Stimulated activated CD8-positive, alpha-beta memory T cell treated with anti-CD3 and anti-CD28 coated beads, Interleukin-2, amount 100 ng/mL, for 1 hour (primary cell): Measurements from ENCODE around the gene GRIK2.
"Not testable (repeated sequence)": the region's sequence is repeated elsewhere in the genome, so short reads cannot be mapped to it uniquely, and the experiment has no call there.

Source experiments
- DNase-seq, 2 donors: peaks; one replicate each; pipeline ENCODE4 v3.0.0-alpha.2; 2020; ENCODE audit warnings: low read depth in 2 of 2

The GRIK2 gene

GRCh38 chr6:102015431-102015830 is 621.9 kb downstream of the GRIK2 start:
- no peak for DNase-seq

DNA sequence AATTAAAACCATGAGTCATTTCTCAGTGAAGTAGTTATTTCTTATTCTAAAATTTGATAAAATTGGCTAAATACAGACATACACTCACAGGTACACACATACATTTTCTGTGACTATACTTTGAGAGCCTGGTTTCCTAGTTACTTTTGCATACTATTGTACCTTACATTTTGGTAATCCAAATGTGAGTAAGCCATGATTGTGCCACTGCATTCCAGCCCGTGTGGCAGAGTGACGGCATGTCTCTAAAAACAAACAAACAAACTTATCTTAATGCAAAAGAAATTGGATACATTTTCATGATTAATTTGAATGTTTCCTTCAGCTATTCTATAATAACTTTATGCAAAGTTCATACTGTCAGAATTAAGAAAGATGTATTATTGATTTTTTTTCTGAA is 628.8 kb downstream of the GRIK2 start:
- no peak for DNase-seq

DNA sequence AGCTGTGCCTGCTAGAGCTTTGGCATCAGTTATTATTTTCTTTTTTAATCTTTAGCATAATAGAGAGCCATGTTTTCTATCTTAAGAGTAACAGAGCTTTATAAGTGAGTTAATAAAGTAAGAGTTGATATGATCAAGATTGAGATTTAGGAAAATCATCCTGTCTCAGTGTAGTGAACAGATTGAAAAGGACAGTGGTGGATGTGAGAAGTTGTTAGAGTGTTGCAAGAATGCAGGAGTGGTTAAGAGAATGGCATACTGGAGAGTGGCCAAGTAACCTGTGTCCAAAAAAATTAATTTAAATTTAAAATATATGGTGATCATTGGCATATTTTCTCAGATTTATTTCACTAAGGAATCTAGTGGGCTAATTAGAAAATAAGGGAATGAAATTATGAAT is 629.3 kb downstream of the GRIK2 start:
- DNase-seq = no peak

- DNase-seq = no peak
Observed at GRCh38 chr6:102023977-102024657, 630.6 kb downstream of the GRIK2 start.

- no peak for DNase-seq
Observed at GRCh38 chr6:102026649-102027048, 633.1 kb downstream of the GRIK2 start.

- DNase-seq = no peak
Observed at GRCh38 chr6:102028176-102028575, 634.7 kb downstream of the GRIK2 start.

- DNase-seq = no peak
Observed at GRCh38 chr6:102038964-102039363, 645.5 kb downstream of the GRIK2 start.

DNA sequence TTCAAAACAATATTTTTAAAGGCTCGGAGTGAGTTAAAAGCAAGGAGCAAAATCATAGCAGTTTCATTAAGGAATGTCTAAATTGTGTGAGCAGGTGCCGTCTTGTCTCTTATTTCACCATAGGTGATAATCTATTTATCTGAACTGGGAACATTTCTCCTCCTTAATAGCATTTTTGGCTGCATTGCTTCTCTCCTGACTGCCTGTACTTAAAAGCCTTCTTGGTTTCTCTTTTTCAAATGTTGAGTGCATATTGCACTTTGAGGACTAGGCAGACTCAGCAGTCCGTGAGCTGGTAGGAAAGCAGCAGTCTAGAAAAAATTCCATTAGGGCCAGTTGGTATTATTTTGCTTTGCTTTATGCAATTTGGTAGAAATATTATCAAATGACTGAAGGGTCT is 645.9 kb downstream of the GRIK2 start:
- no peak for DNase-seq

DNA sequence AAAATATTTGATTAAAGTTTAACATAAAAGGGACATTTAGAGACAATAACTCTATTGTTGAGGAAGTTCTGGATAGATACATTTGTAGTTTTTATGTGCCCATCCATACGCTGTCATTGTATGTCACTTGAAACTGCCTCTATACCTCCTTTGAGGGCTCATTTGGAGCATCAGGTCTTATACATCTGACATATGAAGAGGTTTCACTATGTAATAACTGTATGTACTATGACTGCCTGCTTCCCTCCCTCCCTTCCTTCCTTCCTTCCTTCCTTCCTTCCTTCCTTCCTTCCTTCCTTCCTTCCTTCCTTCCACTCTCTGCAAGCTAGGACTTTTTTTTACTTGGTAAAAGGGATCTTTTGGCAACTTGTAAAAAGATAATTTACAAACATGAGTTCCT is 657.5 kb downstream of the GRIK2 start:
- DNase-seq = no peak

DNA sequence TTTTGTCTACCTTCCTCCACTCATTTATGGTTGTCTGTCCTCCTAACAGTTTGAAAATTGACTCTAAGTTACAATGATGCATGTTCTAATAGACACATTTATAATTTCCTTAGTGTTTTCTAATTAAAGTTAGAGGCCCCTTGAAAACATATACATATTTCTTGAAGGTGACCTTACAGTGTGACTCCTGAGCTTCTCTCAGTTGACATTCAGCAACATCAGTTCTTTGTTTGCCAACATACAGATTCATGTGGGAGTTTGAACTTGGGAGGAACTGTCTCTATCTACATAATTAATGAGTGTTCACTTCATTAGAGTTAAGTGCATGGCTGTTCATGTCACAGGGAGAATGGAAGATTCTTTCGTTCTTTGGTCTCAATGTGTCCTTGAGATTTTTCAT is 658.2 kb downstream of the GRIK2 start:
- DNase-seq = no peak

- no peak for DNase-seq
Observed at GRCh38 chr6:102064142-102064541, 670.6 kb downstream of the GRIK2 start.

DNA sequence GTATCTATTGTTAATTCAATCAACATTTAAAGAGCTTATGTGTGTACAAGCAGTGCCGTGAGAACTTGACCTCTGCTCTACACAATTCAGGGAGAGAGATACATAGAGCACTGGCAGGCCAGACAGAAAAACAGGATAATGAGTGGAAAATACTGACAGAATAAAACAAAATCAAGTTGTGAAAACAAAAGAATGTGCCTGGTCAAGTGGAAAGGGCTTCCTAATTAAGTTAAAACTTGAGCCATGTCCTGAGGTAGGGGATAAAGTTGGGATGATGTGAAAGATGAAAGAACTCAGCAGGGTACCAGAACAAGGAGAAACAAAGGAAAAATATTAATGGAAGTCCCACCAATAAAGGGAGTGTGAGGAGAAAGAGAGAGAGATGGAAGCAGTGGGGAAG is 672.8 kb downstream of the GRIK2 start:
- DNase-seq = no peak

DNA sequence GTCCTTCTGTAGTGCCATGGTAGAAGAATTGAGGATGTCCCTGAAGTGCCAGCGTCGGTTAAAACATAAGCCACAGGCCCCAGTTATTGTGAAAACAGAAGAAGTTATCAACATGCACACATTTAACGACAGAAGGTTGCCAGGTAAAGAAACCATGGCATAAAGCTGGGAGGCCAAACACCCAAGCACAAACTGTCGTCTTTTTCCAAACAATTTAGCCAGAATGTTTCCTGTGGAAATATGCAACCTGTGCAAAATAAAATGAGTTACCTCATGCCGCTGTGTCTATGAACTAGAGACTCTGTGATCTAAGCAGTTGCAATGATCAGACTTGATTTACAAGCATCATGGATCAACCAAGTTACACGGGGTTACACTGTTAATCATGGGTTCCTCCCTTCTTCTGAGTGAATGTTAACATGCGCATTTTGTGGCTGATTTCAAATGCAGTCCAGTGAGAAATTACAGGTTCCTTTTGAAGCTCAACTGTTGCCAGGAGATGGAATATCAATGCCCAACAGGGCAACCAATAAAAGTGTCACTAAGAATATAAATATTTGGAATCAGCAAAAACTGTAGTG is 674.9 kb downstream of the GRIK2 start:
- DNase-seq = no peak

GRCh38 chr6:102075539-102075938 is 682.0 kb downstream of the GRIK2 start:
- no peak for DNase-seq

DNA sequence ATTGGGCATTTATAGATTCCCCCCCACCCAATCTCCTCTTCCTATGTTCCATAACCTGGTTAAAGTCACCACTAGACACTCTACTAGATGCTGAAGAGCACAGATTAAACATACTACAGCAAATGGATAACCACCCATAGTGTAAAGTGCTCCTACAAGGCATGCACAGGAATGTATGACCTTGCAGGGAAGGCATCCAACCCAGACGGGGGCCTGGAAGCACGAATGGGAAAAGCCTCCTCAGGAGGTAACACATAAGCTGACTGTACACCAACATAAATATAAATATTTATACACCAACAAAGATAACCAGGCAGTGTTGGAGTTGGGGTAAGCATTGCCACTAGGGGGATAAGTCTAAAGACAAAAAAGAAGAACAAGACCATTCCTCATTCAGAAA is 691.7 kb downstream of the GRIK2 start:
- DNase-seq = no peak

- DNase-seq = not testable (repeated sequence)
Observed at GRCh38 chr6:102088160-102088559, 694.7 kb downstream of the GRIK2 start.

GRCh38 chr6:102114402-102114801 is 720.9 kb downstream of the GRIK2 start:
- DNase-seq = no peak

DNA sequence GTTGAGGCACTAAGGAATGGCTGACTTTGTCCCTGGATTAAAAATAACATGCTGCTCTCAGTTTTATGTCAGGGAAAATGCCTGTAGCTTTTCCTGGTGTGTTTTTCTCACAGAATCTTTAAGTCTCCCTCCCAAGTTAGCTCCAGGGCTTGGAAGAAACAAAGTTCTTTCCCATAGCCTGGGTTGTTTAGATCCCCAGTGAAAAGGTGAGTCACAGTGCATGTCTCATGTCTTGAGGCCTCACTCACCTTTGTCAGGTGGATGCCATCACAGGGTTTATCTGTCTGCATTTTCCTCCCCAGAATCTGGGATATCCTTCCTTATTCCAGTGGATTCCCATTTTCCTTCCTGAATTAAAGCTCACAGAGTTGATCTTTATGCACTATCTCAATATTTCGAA is 722.4 kb downstream of the GRIK2 start:
- DNase-seq = no peak

DNA sequence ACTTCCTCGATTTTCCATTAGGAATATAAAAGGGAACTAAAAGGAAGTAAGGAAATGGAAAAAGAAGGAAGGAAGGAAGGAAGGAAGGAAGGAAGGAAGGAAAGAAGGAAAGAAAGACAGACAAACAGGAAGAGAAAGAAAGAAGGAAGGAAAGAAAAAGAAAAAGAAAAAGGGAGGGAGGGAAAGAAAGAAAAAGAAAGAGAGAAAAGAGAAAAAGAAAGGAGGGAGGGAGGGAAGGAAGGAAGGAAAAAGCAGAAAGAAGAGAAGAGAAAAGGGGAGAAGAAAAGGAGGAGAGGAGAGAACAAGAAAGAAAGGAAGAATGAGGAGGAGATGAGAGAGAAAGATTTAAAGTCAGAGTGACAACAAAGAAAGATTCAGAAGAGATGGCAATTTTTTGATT is 724.5 kb downstream of the GRIK2 start:
- DNase-seq = no peak
